MM.1S (cell line): ENCODE data around the gene EFCAB14.
A peak's percentile ranks its signal among the peaks of the same experiment; 100 is the strongest.

Source experiments
- DNase-seq: peaks from one replicate; pipeline ENCODE4 v3.0.0-alpha.2; 2015
- H2AFZ ChIP-seq: fragments of 300-600 bp; sonication (generic); 2 replicates; pipeline ENCODE4 v1.6.0; 2016; ENCODE audit warnings: antibody characterized with exemption, low read length
- H3F3A ChIP-seq: fragments of 300-600 bp; sonication (generic); 2 replicates; pipeline ENCODE4 v1.6.1; 2016; ENCODE audit warnings: mild to moderate bottlenecking, antibody characterized with exemption, low read length, moderate library complexity, mixed read lengths; ENCODE audit not compliant: insufficient read depth
- H3K27ac ChIP-seq: fragments of 300-600 bp; sonication (generic); 2 replicates; pipeline ENCODE4 v1.5.1; 2016; ENCODE audit warnings: mild to moderate bottlenecking, low read length
- H3K27me3 ChIP-seq: fragments of 300-600 bp; sonication (generic); replicated peaks from 2 replicates; pipeline ENCODE4 v1.6.0; 2016; ENCODE audit warnings: low read length; ENCODE audit not compliant: insufficient read depth
- H3K36me3 ChIP-seq: fragments of 300-600 bp; sonication (generic); replicated peaks from 2 replicates; pipeline ENCODE4 v1.6.1; 2016; ENCODE audit warnings: mild to moderate bottlenecking, low read length, mixed read lengths; ENCODE audit not compliant: insufficient read depth
- H3K4me1 ChIP-seq: fragments of 300-600 bp; sonication (generic); 2 replicates; pipeline ENCODE4 v1.6.1; 2016; ENCODE audit warnings: low read length, mixed read lengths
- H3K4me2 ChIP-seq: fragments of 300-600 bp; sonication (generic); 2 replicates; pipeline ENCODE4 v1.6.0; 2016; ENCODE audit warnings: low read depth, low read length
- H3K4me3 ChIP-seq: fragments of 300-600 bp; sonication (generic); 2 replicates; pipeline ENCODE4 v1.5.1; 2016; ENCODE audit warnings: low read length, mixed read lengths
- H3K79me2 ChIP-seq: fragments of 300-600 bp; sonication (generic); 2 replicates; pipeline ENCODE4 v1.6.1; 2016; ENCODE audit warnings: mixed run types, low read length, mixed read lengths
- H3K9ac ChIP-seq: fragments of 300-600 bp; sonication (generic); 2 replicates; pipeline ENCODE4 v1.6.1; 2016; ENCODE audit warnings: low read length, mixed read lengths
- H3K9me2 ChIP-seq: fragments of 300-600 bp; sonication (generic); replicated peaks from 2 replicates; pipeline ENCODE4 v1.6.1; 2016; ENCODE audit warnings: mild to moderate bottlenecking, low read length, mixed read lengths; ENCODE audit not compliant: insufficient read depth
- H3K9me3 ChIP-seq: fragments of 300-600 bp; sonication (generic); replicated peaks from 2 replicates; pipeline ENCODE4 v1.6.1; 2016; ENCODE audit warnings: mild to moderate bottlenecking, low read length, mixed read lengths; ENCODE audit not compliant: insufficient read depth
- H4K20me1 ChIP-seq: fragments of 300-600 bp; sonication (generic); 2 replicates; pipeline ENCODE4 v1.6.1; 2016; ENCODE audit warnings: mild to moderate bottlenecking, low read length, moderate library complexity, mixed read lengths; ENCODE audit not compliant: insufficient read depth
- EZH2 ChIP-seq: fragments of 300-600 bp; sonication (generic); optimal IDR thresholded peaks from 2 replicates; pipeline ENCODE3; 2017; ENCODE audit warnings: low read depth, mild to moderate bottlenecking, antibody characterized with exemption, low read length, mixed read lengths
- EZH2phosphoT487 ChIP-seq: fragments of 300-600 bp; sonication (generic); IDR thresholded peaks from 2 replicates; pipeline ENCODE4 v1.6.1; 2018; ENCODE audit warnings: antibody characterized with exemption, low read length
- TF ChIP-seq, protein P1 (sequence below): fragments of 300-600 bp; sonication (generic); IDR thresholded peaks from 2 replicates; pipeline ENCODE4 v1.5.1; 2016; ENCODE audit warnings: antibody characterized with exemption, low read length, mixed read lengths

Gene EFCAB14

GRCh38 chr1:46725736-46726108 is 6.8 kb upstream of the EFCAB14 start:
- Histone ChIP-seq H4K20me1 (no peaks in the 10 kb centered on the region), H2AFZ (no peak overlapping the region), H3K4me3 (no peak overlapping the region), H3F3A (no peaks in the 10 kb centered on the region), H3K4me1 (no peaks in the 10 kb centered on the region), H3K9me2 (no peaks in the 10 kb centered on the region), H3K9me3 (no peaks in the 10 kb centered on the region), H3K36me3 (no peaks in the 10 kb centered on the region), H3K79me2 (no peaks in the 10 kb centered on the region), H3K27me3 (no peaks in the 10 kb centered on the region), H3K9ac (no peak overlapping the region), H3K4me2 (no peak overlapping the region), H3K27ac (no peak overlapping the region)
- TF ChIP-seq, protein P1, sequence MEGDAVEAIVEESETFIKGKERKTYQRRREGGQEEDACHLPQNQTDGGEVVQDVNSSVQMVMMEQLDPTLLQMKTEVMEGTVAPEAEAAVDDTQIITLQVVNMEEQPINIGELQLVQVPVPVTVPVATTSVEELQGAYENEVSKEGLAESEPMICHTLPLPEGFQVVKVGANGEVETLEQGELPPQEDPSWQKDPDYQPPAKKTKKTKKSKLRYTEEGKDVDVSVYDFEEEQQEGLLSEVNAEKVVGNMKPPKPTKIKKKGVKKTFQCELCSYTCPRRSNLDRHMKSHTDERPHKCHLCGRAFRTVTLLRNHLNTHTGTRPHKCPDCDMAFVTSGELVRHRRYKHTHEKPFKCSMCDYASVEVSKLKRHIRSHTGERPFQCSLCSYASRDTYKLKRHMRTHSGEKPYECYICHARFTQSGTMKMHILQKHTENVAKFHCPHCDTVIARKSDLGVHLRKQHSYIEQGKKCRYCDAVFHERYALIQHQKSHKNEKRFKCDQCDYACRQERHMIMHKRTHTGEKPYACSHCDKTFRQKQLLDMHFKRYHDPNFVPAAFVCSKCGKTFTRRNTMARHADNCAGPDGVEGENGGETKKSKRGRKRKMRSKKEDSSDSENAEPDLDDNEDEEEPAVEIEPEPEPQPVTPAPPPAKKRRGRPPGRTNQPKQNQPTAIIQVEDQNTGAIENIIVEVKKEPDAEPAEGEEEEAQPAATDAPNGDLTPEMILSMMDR: no peak
- no peak for TF ChIP-seq EZH2phosphoT487
- no peak for TF ChIP-seq EZH2
- DNase-seq: no peak

- H4K20me1 ChIP-seq: no peaks in the 10 kb centered on the region
- no peaks in the 10 kb centered on the region for H3K79me2 ChIP-seq
- no peaks in the 10 kb centered on the region for H3K27me3 ChIP-seq
- no peak overlapping the region for H3K9ac ChIP-seq
- no peak overlapping the region for H3K27ac ChIP-seq
- no peak overlapping the region for H3K4me3 ChIP-seq
- H3F3A ChIP-seq: no peaks in the 10 kb centered on the region
- H2AFZ ChIP-seq: no peak overlapping the region
- no peaks in the 10 kb centered on the region for H3K9me3 ChIP-seq
- H3K4me2 ChIP-seq: peak overlapping the region; percentile 23; the same call in 1 of the 2 replicates
- no peaks in the 10 kb centered on the region for H3K36me3 ChIP-seq
- DNase-seq: peak; percentile 75
- no peaks in the 10 kb centered on the region for H3K9me2 ChIP-seq
- TF ChIP-seq, protein P1: peak; percentile 85
- TF ChIP-seq EZH2phosphoT487 (no peak), EZH2 (no peak)
- no peaks in the 10 kb centered on the region for H3K4me1 ChIP-seq
Measured at GRCh38 chr1:46724991-46725735, 6.2 kb upstream of the EFCAB14 start.

DNA sequence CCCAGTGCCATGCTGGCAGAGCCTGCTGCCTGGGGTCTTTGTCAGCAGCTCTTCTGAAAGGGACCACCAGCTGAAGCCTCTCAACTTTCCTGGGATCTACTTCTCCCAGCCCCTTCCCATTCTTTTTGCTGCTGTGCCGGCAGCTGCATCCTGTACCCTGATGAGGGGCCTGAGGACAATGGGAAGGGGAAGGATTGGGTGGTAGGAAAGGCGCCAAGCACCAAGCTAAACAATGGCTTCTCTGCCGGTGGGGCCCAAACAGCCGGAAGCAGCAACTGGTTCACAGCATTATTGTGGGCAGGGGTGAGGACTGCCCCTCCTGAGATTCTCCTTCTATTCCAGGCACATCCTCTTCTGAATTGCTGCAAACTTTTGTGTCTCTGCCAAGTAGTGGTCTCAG is 5.0 kb upstream of the EFCAB14 start:
- Histone ChIP-seq H2AFZ (no peak overlapping the region), H3K79me2 (0 out of 2 replicates have a peak, but pooled peaks cover under 1% of the 10 kb centered on the region), H3F3A (no peaks in the 10 kb centered on the region), H3K4me2 (no peak overlapping the region), H3K27ac (no peak overlapping the region), H3K4me3 (no peak overlapping the region), H3K4me1 (peaks cover 5% of the 10 kb centered on the region; the same call in 1 of the 2 replicates), H3K9me2 (no peaks in the 10 kb centered on the region), H3K9ac (no peak overlapping the region), H3K36me3 (no peaks in the 10 kb centered on the region), H3K9me3 (no peaks in the 10 kb centered on the region), H3K27me3 (no peaks in the 10 kb centered on the region), H4K20me1 (no peaks in the 10 kb centered on the region)
- TF ChIP-seq EZH2 (no peak), EZH2phosphoT487 (no peak)
- TF ChIP-seq, protein P1: no peak
- no peak for DNase-seq
